A549 (cell line): ENCODE measurements around the gene COQ5. TPM values are rescaled to one million over a fixed set of nuclear protein-coding genes. Genes with fewer than 3 reads are reported as not detected.
"Not testable (repeated sequence)": the region's sequence is repeated elsewhere in the genome, so short reads cannot be mapped to it uniquely, and the experiment has no call there.

ENCODE experiments used
- ATAC-seq, 2 experiments: fragments of 200-7000 bp in 1 of 2; fragments of >200 bp in 1 of 2; cut with Nextera tagmentation in 1 of 2; cut with Tn5 transposase in 1 of 2; 3 replicates each; pipeline versions ENCODE4 v1.8.0 to v1.9.1; 2018 to 2020; ENCODE audit warnings: mild to moderate bottlenecking in 1 of 2, moderate library complexity in 1 of 2
- CTCF ChIA-PET: fragments of 300-600 bp; sonication (Branson Sonifier 250); formaldehyde crosslinking; extraction: SDS; loops from one replicate; lab custom pipeline; 2021; ENCODE audit warnings: antibody characterized with exemption, inconsistent platforms; lab: Yijun Ruan, JAX
- POLR2A ChIA-PET: fragments of 350-600 bp; formaldehyde crosslinking; extraction: SDS; loops from one replicate; lab custom pipeline; 2021; ENCODE audit warnings: antibody characterized with exemption, inconsistent platforms; lab: Yijun Ruan, JAX
- DNase-seq, 2 experiments: peaks; one replicate each; pipeline versions ENCODE4 v3.0.0 to v3.0.0-alpha.2; 2011 to 2016; ENCODE audit warnings: low read depth in 1 of 2, low spot score in 1 of 2
- FAIRE-seq: peaks from 2 replicates; lab custom pipeline; 2011; peaks lifted over from hg19 to GRCh38; lab: Jason Lieb, UNC
- H3K27ac ChIP-seq, 2 experiments: fragments of >200 bp; sonication (Bioruptor Twin); formaldehyde crosslinking; 3 replicates each; pipeline ENCODE4 v1.5.1; 2016 to 2017
- H3K4me1 ChIP-seq: fragments of >200 bp; sonication (Bioruptor Twin); formaldehyde crosslinking; 3 replicates; pipeline ENCODE4 v1.6.1; 2016
- H3K4me2 ChIP-seq: fragments of >200 bp; sonication (Bioruptor Twin); formaldehyde crosslinking; 3 replicates; pipeline ENCODE4 v1.6.1; 2016
- H3K4me3 ChIP-seq: fragments of >200 bp; sonication (Bioruptor Twin); formaldehyde crosslinking; 3 replicates; pipeline ENCODE4 v1.5.1; 2016
- H3K9me3 ChIP-seq: fragments of >200 bp; sonication (Bioruptor Twin); formaldehyde crosslinking; 3 replicates; pipeline ENCODE4 v1.6.1; 2016
- BCL3 ChIP-seq: fragments of >200 bp; sonication (Bioruptor Twin); formaldehyde crosslinking; IDR thresholded peaks from 3 replicates; pipeline ENCODE4 v1.6.1; 2016
- CBX2 ChIP-seq: fragments of 200-600 bp; sonication (generic); IDR thresholded peaks from 2 replicates; pipeline ENCODE4 v1.6.1; 2016; ENCODE audit warnings: low read depth, mild to moderate bottlenecking, borderline replicate concordance
- EHF ChIP-seq: fragments of 250-450 bp; sonication (Bioruptor Pico); IDR thresholded peaks from 2 replicates; pipeline ENCODE4 v1.5.0; 2020; ENCODE audit warnings: mild to moderate bottlenecking
- EHMT2 ChIP-seq: fragments of 200-600 bp; sonication (generic); IDR thresholded peaks from 2 replicates; pipeline ENCODE4 v1.6.1; 2016; ENCODE audit warnings: antibody characterized with exemption, low read depth, mild to moderate bottlenecking, moderate library complexity
- FOSL2 ChIP-seq, 2 experiments: fragments of 450-650 bp in 1 of 2; fragments of >200 bp in 1 of 2; sonication (Bioruptor Twin) in 1 of 2; formaldehyde crosslinking; IDR thresholded peaks; 2 replicates each; pipeline versions ENCODE4 v1.5.0 to v1.6.1; 2016 to 2020; ENCODE audit warnings: mild to moderate bottlenecking in 1 of 2, moderate library complexity in 1 of 2
- HDAC2 ChIP-seq: fragments of 200-600 bp; sonication (generic); IDR thresholded peaks from 2 replicates; pipeline ENCODE4 v1.6.1; 2016
- KDM5A ChIP-seq: fragments of 200-600 bp; sonication (generic); IDR thresholded peaks from 2 replicates; pipeline ENCODE4 v1.6.1; 2016; ENCODE audit warnings: antibody characterized with exemption, mild to moderate bottlenecking
- MAFK ChIP-seq: fragments of 450-650 bp; IDR thresholded peaks from 2 replicates; pipeline ENCODE4 v1.6.1; 2014; ENCODE audit not compliant: partially characterized antibody
- PHF8 ChIP-seq: fragments of 200-600 bp; sonication (generic); IDR thresholded peaks from 2 replicates; pipeline ENCODE4 v1.6.1; 2016; ENCODE audit warnings: low read depth, mild to moderate bottlenecking, antibody characterized with exemption, moderate library complexity, borderline replicate concordance
- POLR2A ChIP-seq: IDR thresholded peaks from 2 replicates; pipeline ENCODE4 v1.6.1; 2012; ENCODE audit warnings: mild to moderate bottlenecking, low read length
- POLR2AphosphoS2 ChIP-seq: conservative IDR thresholded peaks from 2 replicates; pipeline ENCODE4 v1.6.1; 2012; ENCODE audit warnings: low read length, improper control_type of control experiment, inconsistent platforms
- RAD21 ChIP-seq, 2 experiments: fragments of >200 bp in 1 of 2; sonication (Bioruptor Twin) in 1 of 2; formaldehyde crosslinking in 1 of 2; IDR thresholded peaks in 1 of 2; conservative IDR thresholded peaks in 1 of 2; 2 replicates in 1 of 2; 3 replicates in 1 of 2; pipeline ENCODE4 v1.6.1; 2012 to 2018; ENCODE audit warnings: inconsistent platforms in 1 of 2
- REST ChIP-seq: fragments of 200-600 bp; sonication (generic); IDR thresholded peaks from 2 replicates; pipeline ENCODE4 v1.6.1; 2016; ENCODE audit warnings: antibody characterized with exemption, mild to moderate bottlenecking, moderate library complexity
- SMC3 ChIP-seq: fragments of >200 bp; sonication (Bioruptor Twin); formaldehyde crosslinking; IDR thresholded peaks from 3 replicates; pipeline ENCODE4 v1.6.1; 2018; ENCODE audit warnings: inconsistent platforms
- SREBF2 ChIP-seq: fragments of 450-650 bp; IDR thresholded peaks from 2 replicates; pipeline ENCODE4 v1.6.1; 2014; ENCODE audit warnings: mild to moderate bottlenecking, moderate library complexity
- TFCP2L1 ChIP-seq: fragments of 250-450 bp; sonication (Bioruptor Pico); IDR thresholded peaks from 2 replicates; pipeline ENCODE4 v1.5.0; 2021; ENCODE audit warnings: mild to moderate bottlenecking
- ZNF302 ChIP-seq: fragments of 250-450 bp; sonication (Bioruptor Pico); IDR thresholded peaks from 2 replicates; pipeline ENCODE4 v1.9.0; 2021; ENCODE audit warnings: inconsistent platforms, mild to moderate bottlenecking, moderate library complexity
- ZSCAN20 ChIP-seq: fragments of 250-450 bp; sonication (Bioruptor Pico); IDR thresholded peaks from 2 replicates; pipeline ENCODE4 v1.8.0; 2022; ENCODE audit warnings: mild to moderate bottlenecking, moderate library complexity
- WGBS: methylation state at CpG from one replicate; pipeline ENCODE4 v1.1.6; 2017; ENCODE audit errors: missing lambda C conversion rate; 5-methylcytosine and 5-hydroxymethylcytosine counted together
- polyA plus RNA-seq, 4 experiments: library from polyadenylated mRNA; depleted of rRNA in 3 of 4; stranded (reverse); fragments of >200 nt; fragmentation: RNase III in 1 of 4; extraction: RNeasy Plus Mini Kit Qiagen cat#74134 plus additional on column Dnase treatment in 1 of 4; gene quantifications; 2 replicates in 3 of 4; 3 replicates in 1 of 4; pipeline ENCODE4 v1.2.3, GENCODE V29; 2011 to 2017
- TF ChIP-seq, protein P1 (sequence below): IDR thresholded peaks from 2 replicates; pipeline ENCODE4 v1.6.1; 2012
- TF ChIP-seq, protein P2 (sequence below): fragments of 450-650 bp; IDR thresholded peaks from 2 replicates; pipeline ENCODE4 v1.6.1; 2014; ENCODE audit warnings: antibody characterized with exemption

COQ5 gene
- polyA plus RNA-seq, 2 of the 4 experiments (the other 2 are of a cell fraction): 49.6 to 100.0 TPM

- CTCF ChIA-PET: interaction anchor here (0.6 kb wide), 1 partner anchor 574 kb away, joined by 4 read pairs; no protein-coding TSS in a partner anchor
- 74% methylated on average over 5 of the region's 5 CpGs for WGBS
- ATAC-seq (no peak), DNase-seq (no peak), FAIRE-seq (no peak)
- Histone ChIP-seq H3K4me2 (no peak overlapping the region), H3K4me3 (no peak overlapping the region), H3K9me3 (no peaks in the 10 kb centered on the region), H3K4me1 (no peaks in the 10 kb centered on the region), H3K27ac (no peak overlapping the region)
- POLR2A ChIA-PET: no interaction called here
- TF ChIP-seq SREBF2: no peak
- no peak for TF ChIP-seq HDAC2
- no peak for TF ChIP-seq CBX2
- TF ChIP-seq FOSL2 (IDR thresholded peaks at IDR 0.05): no peak
- TF ChIP-seq FOSL2 (CRISPR knock-in tag; IDR thresholded peaks at IDR 0.05): no peak
- TF ChIP-seq BCL3: no peak
- no peak for TF ChIP-seq MAFK
Measured at GRCh38 chr12:120488057-120488640, 40.8 kb downstream of the COQ5 start.

- H3K4me2 ChIP-seq, FAIRE-seq, ATAC-seq, H3K9me3 ChIP-seq, POLR2A ChIA-PET, DNase-seq, H3K4me3 ChIP-seq, H3K27ac ChIP-seq, H3K4me1 ChIP-seq: not testable (repeated sequence)
- CTCF ChIA-PET: interaction anchor here (2.9 kb wide), 1 partner anchor 18 kb away, joined by 10 read pairs; the partner anchor contains the start of gene SRSF9
- 94% methylated on average over 7 of the region's 7 CpGs for WGBS
Measured at GRCh38 chr12:120487552-120487951, 41.4 kb downstream of the COQ5 start.

GRCh38 chr12:120485961-120486881 lies 42.7 kb downstream of the COQ5 start:
- Histone ChIP-seq H3K4me2 (no peak overlapping the region), H3K27ac (no peak overlapping the region), H3K9me3 (no peaks in the 10 kb centered on the region), H3K4me1 (peaks cover 4% of the 10 kb centered on the region; the same call in 1 of the 3 replicates), H3K4me3 (no peak overlapping the region)
- FAIRE-seq (no peak), DNase-seq (no peak), ATAC-seq (no peak)
- TF ChIP-seq POLR2A: no peak
- TF ChIP-seq ZSCAN20 (CRISPR knock-in tag): no peak
- no peak for TF ChIP-seq EHMT2
- TF ChIP-seq, protein P1, sequence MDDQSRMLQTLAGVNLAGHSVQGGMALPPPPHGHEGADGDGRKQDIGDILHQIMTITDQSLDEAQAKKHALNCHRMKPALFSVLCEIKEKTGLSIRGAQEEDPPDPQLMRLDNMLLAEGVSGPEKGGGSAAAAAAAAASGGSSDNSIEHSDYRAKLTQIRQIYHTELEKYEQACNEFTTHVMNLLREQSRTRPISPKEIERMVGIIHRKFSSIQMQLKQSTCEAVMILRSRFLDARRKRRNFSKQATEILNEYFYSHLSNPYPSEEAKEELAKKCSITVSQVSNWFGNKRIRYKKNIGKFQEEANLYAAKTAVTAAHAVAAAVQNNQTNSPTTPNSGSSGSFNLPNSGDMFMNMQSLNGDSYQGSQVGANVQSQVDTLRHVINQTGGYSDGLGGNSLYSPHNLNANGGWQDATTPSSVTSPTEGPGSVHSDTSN: no peak
- TF ChIP-seq PHF8: no peak
- TF ChIP-seq ZNF302 (CRISPR knock-in tag): no peak
- TF ChIP-seq RAD21 (conservative IDR thresholded peaks at IDR 0.05 in 1 of 2, IDR thresholded peaks at IDR 0.05 in 1 of 2): no peak
- TF ChIP-seq SMC3: no peak
- TF ChIP-seq KDM5A: no peak
- TF ChIP-seq EHF (CRISPR knock-in tag): no peak
- no peak for TF ChIP-seq REST
- TF ChIP-seq, protein P2, sequence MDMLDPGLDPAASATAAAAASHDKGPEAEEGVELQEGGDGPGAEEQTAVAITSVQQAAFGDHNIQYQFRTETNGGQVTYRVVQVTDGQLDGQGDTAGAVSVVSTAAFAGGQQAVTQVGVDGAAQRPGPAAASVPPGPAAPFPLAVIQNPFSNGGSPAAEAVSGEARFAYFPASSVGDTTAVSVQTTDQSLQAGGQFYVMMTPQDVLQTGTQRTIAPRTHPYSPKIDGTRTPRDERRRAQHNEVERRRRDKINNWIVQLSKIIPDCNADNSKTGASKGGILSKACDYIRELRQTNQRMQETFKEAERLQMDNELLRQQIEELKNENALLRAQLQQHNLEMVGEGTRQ: no peak
- TF ChIP-seq CBX2: no peak
- TF ChIP-seq POLR2AphosphoS2: no peak
- no peak for TF ChIP-seq TFCP2L1
- ChIA-PET POLR2A (no interaction called here), CTCF (interaction anchor here (0.6 to 2.9 kb wide), 5 partner anchors 10 to 152 kb away, joined by 3 to 10 read pairs (median 5); partner anchors contain the start of genes DYNLL1 and SRSF9)
- WGBS: 93% methylated on average over 7 of the region's 7 CpGs
